Fibroblast of the aortic adventitia (primary cell): Measurements from ENCODE around the gene MUC12. TPM values are rescaled to one million over a fixed set of nuclear protein-coding genes. Genes with fewer than 3 reads are reported as not detected.
"Not testable (repeated sequence)": the region's sequence is repeated elsewhere in the genome, so short reads cannot be mapped to it uniquely, and the experiment has no call there.

Experiments
- DNase-seq: peaks from one replicate; pipeline ENCODE4 v3.0.0-alpha.2; 2010; ENCODE audit warnings: low read depth
- H3K4me3 ChIP-seq: 2 replicates; pipeline ENCODE4 v1.5.1; 2011; ENCODE audit warnings: low read depth, mild to moderate bottlenecking, control low read depth, low read length, moderate library complexity
- total RNA-seq: library from RNA; depleted of rRNA; stranded (reverse); fragments of >200 nt; gene quantifications from 2 replicates; pipeline ENCODE4 v1.2.3, GENCODE V29; 2012; ENCODE audit warnings: low replicate concordance
- TF ChIP-seq, protein P1 (sequence below): IDR thresholded peaks from 2 replicates; pipeline ENCODE4 v1.5.1; 2011; ENCODE audit warnings: mild to moderate bottlenecking, low read length, control low read depth, inconsistent platforms; ENCODE audit not compliant: insufficient read depth

Gene MUC12, protein sequence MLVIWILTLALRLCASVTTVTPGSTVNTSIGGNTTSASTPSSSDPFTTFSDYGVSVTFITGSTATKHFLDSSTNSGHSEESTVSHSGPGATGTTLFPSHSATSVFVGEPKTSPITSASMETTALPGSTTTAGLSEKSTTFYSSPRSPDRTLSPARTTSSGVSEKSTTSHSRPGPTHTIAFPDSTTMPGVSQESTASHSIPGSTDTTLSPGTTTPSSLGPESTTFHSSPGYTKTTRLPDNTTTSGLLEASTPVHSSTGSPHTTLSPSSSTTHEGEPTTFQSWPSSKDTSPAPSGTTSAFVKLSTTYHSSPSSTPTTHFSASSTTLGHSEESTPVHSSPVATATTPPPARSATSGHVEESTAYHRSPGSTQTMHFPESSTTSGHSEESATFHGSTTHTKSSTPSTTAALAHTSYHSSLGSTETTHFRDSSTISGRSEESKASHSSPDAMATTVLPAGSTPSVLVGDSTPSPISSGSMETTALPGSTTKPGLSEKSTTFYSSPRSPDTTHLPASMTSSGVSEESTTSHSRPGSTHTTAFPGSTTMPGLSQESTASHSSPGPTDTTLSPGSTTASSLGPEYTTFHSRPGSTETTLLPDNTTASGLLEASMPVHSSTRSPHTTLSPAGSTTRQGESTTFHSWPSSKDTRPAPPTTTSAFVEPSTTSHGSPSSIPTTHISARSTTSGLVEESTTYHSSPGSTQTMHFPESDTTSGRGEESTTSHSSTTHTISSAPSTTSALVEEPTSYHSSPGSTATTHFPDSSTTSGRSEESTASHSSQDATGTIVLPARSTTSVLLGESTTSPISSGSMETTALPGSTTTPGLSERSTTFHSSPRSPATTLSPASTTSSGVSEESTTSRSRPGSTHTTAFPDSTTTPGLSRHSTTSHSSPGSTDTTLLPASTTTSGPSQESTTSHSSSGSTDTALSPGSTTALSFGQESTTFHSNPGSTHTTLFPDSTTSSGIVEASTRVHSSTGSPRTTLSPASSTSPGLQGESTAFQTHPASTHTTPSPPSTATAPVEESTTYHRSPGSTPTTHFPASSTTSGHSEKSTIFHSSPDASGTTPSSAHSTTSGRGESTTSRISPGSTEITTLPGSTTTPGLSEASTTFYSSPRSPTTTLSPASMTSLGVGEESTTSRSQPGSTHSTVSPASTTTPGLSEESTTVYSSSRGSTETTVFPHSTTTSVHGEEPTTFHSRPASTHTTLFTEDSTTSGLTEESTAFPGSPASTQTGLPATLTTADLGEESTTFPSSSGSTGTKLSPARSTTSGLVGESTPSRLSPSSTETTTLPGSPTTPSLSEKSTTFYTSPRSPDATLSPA (N-terminal part only)
- total RNA-seq, result not detected in 2 replicates

DNA sequence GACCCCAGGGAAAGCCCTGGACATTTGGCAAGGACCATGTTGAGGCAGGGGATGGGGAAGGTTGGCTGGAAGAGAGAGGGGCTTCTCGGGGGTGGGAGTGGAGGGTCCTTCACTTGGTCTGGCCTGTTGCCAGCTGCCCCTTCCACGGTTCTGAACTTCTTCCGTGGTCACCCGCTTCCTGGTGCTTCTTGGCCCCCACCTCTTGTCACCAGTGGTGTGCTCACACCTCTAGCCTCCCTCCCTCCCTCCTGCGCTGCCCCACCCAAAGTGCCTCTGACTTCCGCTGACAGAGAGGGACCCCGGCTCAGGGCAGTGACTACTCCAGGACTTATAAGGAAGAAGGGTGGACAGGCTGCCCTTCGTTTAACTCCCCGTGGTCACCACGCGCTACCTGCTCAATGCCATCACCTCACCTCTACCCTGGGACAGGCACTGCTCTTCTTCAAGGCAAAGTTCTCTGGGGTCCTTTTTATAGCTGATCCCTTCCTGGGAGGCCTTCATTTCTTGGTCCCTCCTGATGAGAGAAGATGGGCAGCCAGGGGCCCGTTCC is at the start of gene MUC12:
TSS of gene MUC12 (plus strand) at position 500 of the 550 bp plus-strand sequence. CDS start 58 bp downstream, outside the sequence.
- TF ChIP-seq, protein P1, sequence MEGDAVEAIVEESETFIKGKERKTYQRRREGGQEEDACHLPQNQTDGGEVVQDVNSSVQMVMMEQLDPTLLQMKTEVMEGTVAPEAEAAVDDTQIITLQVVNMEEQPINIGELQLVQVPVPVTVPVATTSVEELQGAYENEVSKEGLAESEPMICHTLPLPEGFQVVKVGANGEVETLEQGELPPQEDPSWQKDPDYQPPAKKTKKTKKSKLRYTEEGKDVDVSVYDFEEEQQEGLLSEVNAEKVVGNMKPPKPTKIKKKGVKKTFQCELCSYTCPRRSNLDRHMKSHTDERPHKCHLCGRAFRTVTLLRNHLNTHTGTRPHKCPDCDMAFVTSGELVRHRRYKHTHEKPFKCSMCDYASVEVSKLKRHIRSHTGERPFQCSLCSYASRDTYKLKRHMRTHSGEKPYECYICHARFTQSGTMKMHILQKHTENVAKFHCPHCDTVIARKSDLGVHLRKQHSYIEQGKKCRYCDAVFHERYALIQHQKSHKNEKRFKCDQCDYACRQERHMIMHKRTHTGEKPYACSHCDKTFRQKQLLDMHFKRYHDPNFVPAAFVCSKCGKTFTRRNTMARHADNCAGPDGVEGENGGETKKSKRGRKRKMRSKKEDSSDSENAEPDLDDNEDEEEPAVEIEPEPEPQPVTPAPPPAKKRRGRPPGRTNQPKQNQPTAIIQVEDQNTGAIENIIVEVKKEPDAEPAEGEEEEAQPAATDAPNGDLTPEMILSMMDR, result no peak
- H3K4me3 ChIP-seq, result no peak within 1 kb of the TSS
- DNase-seq, result no peak

DNA sequence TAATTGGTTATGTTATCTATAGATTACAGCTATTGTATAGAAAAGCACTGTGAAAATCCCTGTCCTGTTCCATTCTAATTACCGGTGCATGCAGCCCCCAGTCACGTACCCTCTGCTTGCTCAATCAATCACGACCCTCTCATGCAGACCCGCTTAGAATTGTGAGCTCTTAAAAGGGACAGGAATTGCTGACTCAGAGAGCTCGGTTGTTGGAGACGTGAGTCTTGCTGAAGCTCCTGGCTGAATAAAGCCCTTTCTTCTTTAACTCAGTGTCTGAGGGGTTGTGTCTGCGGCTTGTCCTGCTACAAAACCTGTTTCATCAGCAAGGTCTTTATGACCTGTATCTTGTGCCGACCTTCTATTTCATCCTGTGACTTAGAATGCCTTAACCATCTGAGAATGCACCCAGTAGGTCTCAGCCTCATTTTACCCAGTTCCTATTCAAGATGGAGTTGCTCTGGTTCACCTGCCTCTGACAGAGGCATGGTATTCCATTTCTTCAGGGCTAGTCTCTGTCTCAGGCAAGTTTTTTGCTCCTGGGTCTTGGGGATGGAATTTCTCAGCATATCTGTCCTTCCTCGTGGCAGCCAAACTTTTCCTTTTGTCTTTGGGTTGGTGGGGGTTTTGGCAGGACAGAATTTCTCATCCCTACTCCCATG is 49.5 kb upstream of the MUC12 start:
- not testable (repeated sequence) for H3K4me3 ChIP-seq

DNA sequence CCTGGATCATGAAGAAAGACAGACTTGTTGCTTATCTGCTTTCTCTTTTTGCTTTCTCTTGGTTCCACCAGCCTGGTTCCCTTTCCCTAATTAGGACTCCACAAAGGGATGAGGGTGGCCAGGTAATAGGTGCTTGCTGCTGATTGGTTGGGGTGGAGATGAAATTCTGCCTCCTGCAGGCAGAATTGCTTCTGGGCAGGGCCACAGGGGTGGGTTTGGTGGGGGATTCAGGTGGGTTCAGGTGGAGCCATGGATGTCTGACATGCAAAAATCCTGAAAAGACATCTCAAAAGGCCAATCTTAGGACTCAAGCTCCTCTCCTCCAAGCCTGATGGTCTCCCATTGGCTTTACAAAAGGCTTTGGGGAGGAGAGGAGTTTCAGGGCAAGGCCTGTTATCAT is 48.3 kb upstream of the MUC12 start:
- TF ChIP-seq, protein P1, result no peak
- no peak overlapping the region for H3K4me3 ChIP-seq
- no peak for DNase-seq

More for the DNA sequence above, 49.5 kb upstream of the MUC12 start:
- DNase-seq, result not testable (repeated sequence)

DNA sequence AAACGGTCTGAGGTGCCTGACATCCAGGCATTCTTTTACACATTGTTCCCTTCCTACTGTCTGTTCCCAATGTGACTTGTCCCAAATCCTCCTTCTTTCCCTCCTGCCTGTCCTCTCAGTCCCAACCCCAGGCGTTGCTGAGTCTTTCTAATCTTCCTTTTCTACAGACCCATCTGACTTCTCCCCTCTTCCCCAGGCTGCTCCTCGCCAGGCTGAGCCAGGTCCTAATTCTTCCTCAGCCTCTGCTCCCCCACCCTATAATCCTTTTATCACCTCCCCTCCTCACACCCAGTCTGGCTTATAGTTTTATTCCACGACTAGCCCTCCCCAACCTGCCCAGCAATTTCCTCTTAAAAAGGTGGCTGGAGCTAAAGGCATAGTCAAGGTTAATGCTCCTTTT is 45.7 kb upstream of the MUC12 start:
- not testable (repeated sequence) for H3K4me3 ChIP-seq, DNase-seq

DNA sequence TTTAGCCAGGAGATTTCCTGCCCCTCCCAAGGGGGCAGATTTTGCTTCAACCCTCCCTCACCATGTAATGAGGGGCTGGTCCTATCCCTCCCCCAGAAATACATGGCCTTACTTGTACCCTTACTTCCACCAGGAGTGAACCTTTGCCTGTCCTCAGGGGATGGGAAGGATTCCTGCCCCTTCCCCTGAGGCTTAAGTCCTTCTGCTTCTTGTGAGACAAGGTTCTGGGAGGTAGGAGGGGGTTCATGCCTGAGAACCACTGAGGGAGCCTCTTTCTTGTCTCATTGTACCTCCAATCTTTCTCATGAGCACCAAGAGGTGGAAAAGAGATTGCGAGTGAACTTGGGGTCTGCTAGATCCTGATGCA is 39.6 kb upstream of the MUC12 start:
- H3K4me3 ChIP-seq, result no peak overlapping the region
- no peak for DNase-seq
- TF ChIP-seq, protein P1, result no peak

DNA sequence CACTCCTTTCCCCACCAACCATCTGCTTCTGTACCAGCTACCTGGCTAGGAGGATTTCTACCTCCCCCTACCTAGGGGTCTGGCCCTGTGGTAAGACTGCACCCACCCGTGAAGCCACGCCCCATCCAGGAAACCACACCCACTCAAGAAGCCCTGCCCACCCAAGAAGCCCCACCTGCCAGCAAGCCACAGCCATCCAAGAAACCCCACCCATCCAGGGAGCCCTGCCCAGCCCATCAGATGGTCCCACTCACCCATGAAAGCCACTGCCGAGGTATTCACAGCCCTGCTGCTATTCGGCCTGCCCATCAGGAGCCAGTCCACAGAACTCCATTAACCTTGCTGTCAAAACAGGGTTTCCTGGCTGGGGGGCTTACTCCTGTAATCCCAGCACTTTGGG is 35.6 kb upstream of the MUC12 start:
- no peak overlapping the region for H3K4me3 ChIP-seq
- no peak for DNase-seq
- TF ChIP-seq, protein P1, result no peak

DNA sequence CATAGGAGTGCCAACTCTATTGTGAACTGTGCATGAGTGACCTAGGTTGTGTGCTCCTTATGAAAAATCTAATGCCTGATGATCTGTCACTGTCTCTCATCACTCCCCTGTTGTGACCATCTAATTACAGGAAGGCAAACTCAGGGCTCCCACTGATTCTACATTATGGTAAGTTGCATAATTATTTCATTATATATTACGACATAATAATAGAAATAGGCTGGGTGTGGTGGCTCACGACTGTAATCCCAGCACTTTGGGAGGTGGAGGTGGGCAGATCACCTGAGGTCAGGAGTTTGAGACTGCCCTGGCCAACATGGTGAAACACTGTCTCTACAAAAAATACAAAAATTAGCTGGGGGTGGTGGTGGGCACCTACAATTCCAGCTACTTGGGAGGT is 34.0 kb upstream of the MUC12 start:
- not testable (repeated sequence) for H3K4me3 ChIP-seq, DNase-seq

DNA sequence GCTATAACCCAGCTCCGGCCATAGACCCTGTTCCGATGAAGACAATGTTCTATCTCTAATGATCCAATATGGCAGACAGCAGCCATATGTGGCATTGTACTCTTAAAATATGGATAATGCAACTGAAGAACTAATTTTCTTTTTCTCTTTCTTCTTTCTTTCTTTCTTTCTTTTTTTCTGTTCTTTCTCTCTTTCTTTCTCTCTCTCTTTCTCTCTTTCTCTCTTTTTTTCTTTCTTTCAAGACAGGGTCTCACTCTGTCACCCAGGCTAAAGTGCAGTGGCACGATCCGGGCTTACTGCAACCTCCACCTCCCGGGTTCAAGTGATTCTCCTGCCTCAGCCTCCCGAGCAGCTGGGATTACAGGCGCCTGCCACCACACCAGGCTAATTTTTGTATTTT is 33.2 kb upstream of the MUC12 start:
- not testable (repeated sequence) for H3K4me3 ChIP-seq, DNase-seq
